ENCODE measurements around the gene PSMD2.
A peak's percentile ranks its signal among the peaks of the same experiment; 100 is the strongest.

The PSMD2 gene

GRCh38 chr3:184289426-184289938 lies 9.6 kb upstream of the PSMD2 start:
- DNase-seq (ENCODE audit: low read depth), result peak; percentile 67
- H3K4me3 ChIP-seq (ENCODE audit: low read depth, low read length), result no peak overlapping the region
- TF ChIP-seq CTCF (conservative IDR thresholded peaks at IDR 0.05; ENCODE audit: low read depth, low read length), result peak; percentile 78

- no peak for DNase-seq (ENCODE audit: low read depth)
- no peak overlapping the region for H3K4me3 ChIP-seq (ENCODE audit: low read depth, low read length)
- TF ChIP-seq CTCF (conservative IDR thresholded peaks at IDR 0.05; ENCODE audit: low read depth, low read length), result no peak
Observed at GRCh38 chr3:184290331-184290730, 8.7 kb upstream of the PSMD2 start.

GRCh38 chr3:184291044-184291737 lies 7.8 kb upstream of the PSMD2 start:
- H3K4me3 ChIP-seq (ENCODE audit: low read depth, low read length), result no peak overlapping the region
- no peak for TF ChIP-seq CTCF (conservative IDR thresholded peaks at IDR 0.05; ENCODE audit: low read depth, low read length)
- no peak for DNase-seq (ENCODE audit: low read depth)

GRCh38 chr3:184291738-184292445 lies 7.1 kb upstream of the PSMD2 start:
- H3K4me3 ChIP-seq (ENCODE audit: low read depth, low read length), result no peak overlapping the region
- no peak for TF ChIP-seq CTCF (conservative IDR thresholded peaks at IDR 0.05; ENCODE audit: low read depth, low read length)
- no peak for DNase-seq (ENCODE audit: low read depth)

- no peak overlapping the region for H3K4me3 ChIP-seq (ENCODE audit: low read depth, low read length)
- no peak for DNase-seq (ENCODE audit: low read depth)
- TF ChIP-seq CTCF (conservative IDR thresholded peaks at IDR 0.05; ENCODE audit: low read depth, low read length), result no peak
Observed at GRCh38 chr3:184295771-184296170, 3.3 kb upstream of the PSMD2 start.

- DNase-seq (ENCODE audit: low read depth), result no peak
- no peak for TF ChIP-seq CTCF (conservative IDR thresholded peaks at IDR 0.05; ENCODE audit: low read depth, low read length)
- no peak overlapping the region for H3K4me3 ChIP-seq (ENCODE audit: low read depth, low read length)
Observed at GRCh38 chr3:184296616-184297015, 2.4 kb upstream of the PSMD2 start.
